H1 (cell line): ENCODE measurements around the gene FOXC1. TPM values are rescaled to one million over a fixed set of nuclear protein-coding genes. Genes with fewer than 3 reads are reported as not detected.

ENCODE experiments used
- CTCF ChIA-PET: fragments of 300-600 bp; sonication (Branson Sonifier 250); formaldehyde crosslinking; loops from one replicate; lab custom pipeline; 2021; ENCODE audit not compliant: partially characterized antibody; lab: Charles Lee
- POLR2A ChIA-PET: fragments of 300-600 bp; sonication (Branson Sonifier 250); formaldehyde crosslinking; loops from one replicate; lab custom pipeline; 2021; ENCODE audit warnings: inconsistent platforms; ENCODE audit not compliant: partially characterized antibody; lab: Charles Lee
- DNase-seq, 2 experiments: peaks; one replicate each; pipeline versions ENCODE4 v3.0.0 to v3.0.0-alpha.2; 2010 to 2022; ENCODE audit warnings: low spot score in 2 of 2, low read depth in 1 of 2, mixed read lengths in 1 of 2
- FAIRE-seq: peaks from 2 replicates; lab custom pipeline; 2011; peaks lifted over from hg19 to GRCh38; lab: Jason Lieb, UNC
- H2AFZ ChIP-seq: 2 replicates; pipeline ENCODE4 v1.8.1; 2012; ENCODE audit warnings: low read length, inconsistent platforms
- H2AK5ac ChIP-seq: 2 replicates; pipeline ENCODE4 v1.6.1; 2013; ENCODE audit warnings: low read depth, low read length
- H2BK120ac ChIP-seq: replicated peaks from 2 replicates; pipeline ENCODE3; 2013; ENCODE audit warnings: low read depth, low read length, inconsistent platforms
- H2BK12ac ChIP-seq: 2 replicates; pipeline ENCODE4 v1.6.1; 2013; ENCODE audit warnings: low read depth, low read length
- H2BK15ac ChIP-seq: 2 replicates; pipeline ENCODE4 v1.6.1; 2013; ENCODE audit warnings: low read length
- H2BK20ac ChIP-seq: 2 replicates; pipeline ENCODE4 v1.6.1; 2013; ENCODE audit warnings: low read length
- H2BK5ac ChIP-seq: 2 replicates; pipeline ENCODE4 v1.6.1; 2013; ENCODE audit warnings: low read depth, low read length
- H3K14ac ChIP-seq: 2 replicates; pipeline ENCODE4 v1.6.1; 2013; ENCODE audit warnings: inconsistent platforms; ENCODE audit not compliant: insufficient read length
- H3K18ac ChIP-seq: 2 replicates; pipeline ENCODE4 v1.6.1; 2013; ENCODE audit warnings: low read length; ENCODE audit errors: extremely low read depth
- H3K23ac ChIP-seq: 2 replicates; pipeline ENCODE4 v1.6.1; 2013; ENCODE audit warnings: inconsistent platforms; ENCODE audit not compliant: insufficient read length
- H3K23me2 ChIP-seq: 2 replicates; pipeline ENCODE4 v1.6.1; 2013; ENCODE audit warnings: low read depth, low read length
- H3K27ac ChIP-seq: 2 replicates; pipeline ENCODE4 v1.6.1; 2011; ENCODE audit warnings: low read depth, low read length, inconsistent platforms
- H3K27me3 ChIP-seq, 4 experiments: replicated peaks in 1 of 4; 1 replicate in 1 of 4; 2 replicates in 3 of 4; pipeline versions ENCODE4 v1.6.1 to v1.8.1; 2011 to 2013; ENCODE audit warnings: low read length in 3 of 4, mild to moderate bottlenecking in 3 of 4, inconsistent platforms in 2 of 4, mixed read lengths in 2 of 4, moderate library complexity in 1 of 4; ENCODE audit not compliant: control insufficient read depth in 3 of 4, insufficient read depth in 3 of 4; ENCODE audit errors: extremely low read depth in 1 of 4
- H3K36me3 ChIP-seq, 4 experiments: 2 replicates each; pipeline versions ENCODE4 v1.6.1 to v1.8.1; 2011 to 2013; ENCODE audit warnings: mild to moderate bottlenecking in 4 of 4, low read length in 3 of 4, moderate library complexity in 2 of 4, control low read depth in 1 of 4, inconsistent platforms in 1 of 4; ENCODE audit not compliant: insufficient read depth in 4 of 4, control insufficient read depth in 2 of 4
- H3K4ac ChIP-seq: replicated peaks from 2 replicates; pipeline ENCODE3; 2013; ENCODE audit warnings: low read length, low read depth, mixed read lengths, inconsistent platforms; ENCODE audit not compliant: insufficient read length
- H3K4me1 ChIP-seq, 4 experiments: replicated peaks in 1 of 4; 1 replicate in 1 of 4; 2 replicates in 3 of 4; pipeline versions ENCODE4 v1.6.1 to v1.8.1; 2011 to 2013; ENCODE audit warnings: low read length in 3 of 4, inconsistent platforms in 2 of 4, mixed read lengths in 1 of 4; ENCODE audit not compliant: insufficient read depth in 4 of 4, control insufficient read depth in 3 of 4
- H3K4me2 ChIP-seq, 2 experiments: 2 replicates each; pipeline versions ENCODE4 v1.6.1 to v1.8.1; 2011 to 2013; ENCODE audit warnings: low read depth in 2 of 2, low read length in 2 of 2, control low read depth in 1 of 2, inconsistent platforms in 1 of 2, mild to moderate bottlenecking in 1 of 2; ENCODE audit not compliant: insufficient read depth in 1 of 2
- H3K4me3 ChIP-seq, 4 experiments: fragments of 200-600, 300-600 bp in 1 of 4; sonication (generic), shearing (Covaris generic), sonication (Bioruptor Twin) in 1 of 4; 2 replicates each; pipeline versions ENCODE4 v1.5.1 to v1.8.1; 2011 to 2016; ENCODE audit warnings: low read length in 4 of 4, low read depth in 3 of 4, control low read depth in 2 of 4, inconsistent platforms in 2 of 4, mild to moderate bottlenecking in 2 of 4, mixed read lengths in 1 of 4, moderate library complexity in 1 of 4; ENCODE audit not compliant: insufficient read depth in 2 of 4; ENCODE audit errors: extremely low read depth in 1 of 4
- H3K56ac ChIP-seq: replicated peaks from 2 replicates; pipeline ENCODE3; 2013; ENCODE audit warnings: low read depth, mild to moderate bottlenecking, mixed read lengths, low read length, inconsistent platforms; ENCODE audit not compliant: insufficient read length
- H3K79me1 ChIP-seq: 2 replicates; pipeline ENCODE4 v1.6.1; 2013; ENCODE audit warnings: low read depth, low read length, control low read depth
- H3K79me2 ChIP-seq, 2 experiments: 2 replicates each; pipeline versions ENCODE4 v1.6.1 to v1.8.1; 2012 to 2013; ENCODE audit warnings: low read length in 2 of 2, mild to moderate bottlenecking in 2 of 2, inconsistent platforms in 1 of 2; ENCODE audit not compliant: insufficient read depth in 2 of 2, control insufficient read depth in 1 of 2
- H3K9ac ChIP-seq, 4 experiments: replicated peaks in 1 of 4; 1 replicate in 1 of 4; 2 replicates in 3 of 4; pipeline versions ENCODE4 v1.6.1 to v1.8.1; 2011 to 2013; ENCODE audit warnings: low read depth in 3 of 4, low read length in 3 of 4, control low read depth in 2 of 4, mild to moderate bottlenecking in 2 of 4, moderate library complexity in 2 of 4, inconsistent platforms in 1 of 4; ENCODE audit errors: extremely low read depth in 1 of 4
- H3K9me3 ChIP-seq, 2 experiments: 2 replicates each; pipeline versions ENCODE4 v1.6.1 to v1.8.1; 2012 to 2013; ENCODE audit warnings: mild to moderate bottlenecking in 2 of 2, moderate library complexity in 2 of 2, control low read depth in 1 of 2, inconsistent platforms in 1 of 2, low read depth in 1 of 2, low read length in 1 of 2, mixed read lengths in 1 of 2; ENCODE audit not compliant: insufficient read depth in 2 of 2
- H4K20me1 ChIP-seq, 2 experiments: replicated peaks in 1 of 2; 2 replicates each; pipeline versions ENCODE3 to v1.8.1; 2011 to 2013; ENCODE audit warnings: inconsistent platforms in 2 of 2, low read length in 2 of 2, mild to moderate bottlenecking in 1 of 2; ENCODE audit not compliant: insufficient read depth in 2 of 2, control insufficient read depth in 1 of 2
- H4K5ac ChIP-seq: 2 replicates; pipeline ENCODE4 v1.6.1; 2013; ENCODE audit warnings: low read length, low read depth, mixed read lengths, inconsistent platforms; ENCODE audit not compliant: insufficient read length
- H4K8ac ChIP-seq: 2 replicates; pipeline ENCODE4 v1.8.0; 2013; ENCODE audit warnings: mild to moderate bottlenecking, moderate library complexity, low read length, inconsistent platforms; ENCODE audit not compliant: insufficient read depth; ENCODE audit errors: extremely low read depth
- H4K91ac ChIP-seq: replicated peaks from 2 replicates; pipeline ENCODE3; 2013; ENCODE audit warnings: low read length, mixed read lengths, inconsistent platforms; ENCODE audit not compliant: insufficient read length
- BACH1 ChIP-seq: IDR thresholded peaks from 2 replicates; pipeline ENCODE4 v1.6.1; 2012; ENCODE audit warnings: low read length, improper control_type of control experiment
- BCL11A ChIP-seq, 2 experiments: IDR thresholded peaks; one replicate each; pipeline ENCODE4 v1.6.1; 2011; ENCODE audit warnings: low read depth in 2 of 2, low read length in 2 of 2, mild to moderate bottlenecking in 2 of 2
- CBX5 ChIP-seq: fragments of 300-800, 300-1000 bp; sonication (generic); IDR thresholded peaks from 2 replicates; pipeline ENCODE4 v1.7.1; 2016; ENCODE audit warnings: antibody characterized with exemption, low read length, low read depth
- CREB1 ChIP-seq: IDR thresholded peaks from 2 replicates; pipeline ENCODE4 v1.6.1; 2012; ENCODE audit warnings: inconsistent platforms
- CTBP2 ChIP-seq: IDR thresholded peaks from 2 replicates; pipeline ENCODE4 v1.7.0; 2011; ENCODE audit warnings: borderline replicate concordance, mild to moderate bottlenecking, moderate library complexity, mixed read lengths, low read length; ENCODE audit not compliant: insufficient read depth, insufficient read length
- GTF2F1 ChIP-seq: IDR thresholded peaks from 2 replicates; pipeline ENCODE4 v1.6.1; 2012; ENCODE audit warnings: low read depth, low read length, improper control_type of control experiment, borderline replicate concordance
- HDAC6 ChIP-seq: IDR thresholded peaks from one replicate; pipeline ENCODE4 v1.7.1; 2012; ENCODE audit warnings: low read depth, mild to moderate bottlenecking, inconsistent platforms, low read length, moderate library complexity
- JUN ChIP-seq: IDR thresholded peaks from 2 replicates; pipeline ENCODE4 v1.6.1; 2011; ENCODE audit warnings: low read depth, mild to moderate bottlenecking, improper control_type of control experiment, low read length
- RFX5 ChIP-seq: IDR thresholded peaks from 2 replicates; pipeline ENCODE4 v1.6.1; 2011; ENCODE audit warnings: low read depth, low read length, improper control_type of control experiment, borderline replicate concordance
- TCF12 ChIP-seq: IDR thresholded peaks from 2 replicates; pipeline ENCODE4 v1.6.1; 2011; ENCODE audit warnings: low read depth, mild to moderate bottlenecking, low read length
- WGBS, 2 experiments: shearing (Covaris generic) in 1 of 2; methylation state at CpG; one replicate each; pipeline versions ENCODE4 v1.1.6 to v1.1.7; 2013 to 2015; ENCODE audit warnings: low lambda C conversion rate in 2 of 2, mixed read lengths in 2 of 2, inconsistent platforms in 1 of 2, low coverage in 1 of 2, missing lambda C conversion rate in 1 of 2; ENCODE audit not compliant: insufficient replicate concordance in 2 of 2, insufficient coverage in 1 of 2, insufficient read length in 1 of 2; ENCODE audit errors: extremely low coverage in 1 of 2, missing lambda C conversion rate in 1 of 2; 5-methylcytosine and 5-hydroxymethylcytosine counted together
- polyA plus RNA-seq, 7 experiments: library from polyadenylated mRNA; depleted of rRNA in 3 of 7; stranded (reverse) in 5 of 7; unstranded in 2 of 7; fragments of >200 nt in 5 of 7; fragments of 200-250 nt in 2 of 7; gene quantifications; 1 replicate in 5 of 7; 2 replicates in 1 of 7; 4 replicates in 1 of 7; pipeline versions ENCODE4 v1.2.1 to v1.2.3, GENCODE V29; 2011 to 2013; ENCODE audit warnings: missing spikeins in 2 of 7, mixed read lengths in 2 of 7
- total RNA-seq: library from RNA; stranded (reverse); fragmentation: NEBNext Ultra II Directional; extraction: Animal tissue kit (Norgen Biotek cat#: 25700); gene quantifications from 2 replicates; pipeline ENCODE4 v1.2.1, GENCODE V29; 2021
- TF ChIP-seq, protein P1 (sequence below): IDR thresholded peaks from 2 replicates; pipeline ENCODE4 v1.6.1; 2012; ENCODE audit warnings: inconsistent platforms

The FOXC1 gene
- total and polyA plus RNA-seq, 2 of the 8 experiments (the other 6 are each of a cell fraction or from before 2014, with no cell fraction given): 0.22 TPM; not detected in 1

DNA sequence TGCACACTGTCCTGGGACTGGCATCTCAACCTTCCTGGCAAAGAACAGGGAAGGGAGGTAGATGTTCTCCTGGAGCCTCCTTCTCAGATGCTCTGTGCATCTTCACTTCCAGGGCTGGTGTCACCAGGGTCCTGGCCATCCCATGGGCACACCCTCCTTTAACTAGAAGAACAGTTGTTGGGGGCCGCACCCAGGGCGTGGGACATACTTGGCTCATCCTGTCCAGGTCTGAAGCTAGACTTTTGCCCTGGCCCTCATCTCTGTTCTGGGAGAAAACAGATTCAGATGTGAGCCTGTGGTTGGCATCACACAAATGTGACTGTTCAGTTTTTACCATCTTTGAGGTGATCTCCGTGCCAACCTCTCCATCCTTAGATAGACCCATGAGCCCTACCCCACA is 41.6 kb downstream of the FOXC1 start:
- H2BK12ac ChIP-seq: no peak overlapping the region
- TF ChIP-seq GTF2F1 (no peak), CREB1 (no peak), JUN (no peak), CBX5 (no peak), TCF12 (no peak), HDAC6 (no peak), CTBP2 (no peak), RFX5 (no peak), BCL11A (IDR thresholded peaks at IDR 0.05; ENCODE audit: low read depth in 2 of 2, low read length in 2 of 2) (no peak), BACH1 (no peak)
- TF ChIP-seq, protein P1, sequence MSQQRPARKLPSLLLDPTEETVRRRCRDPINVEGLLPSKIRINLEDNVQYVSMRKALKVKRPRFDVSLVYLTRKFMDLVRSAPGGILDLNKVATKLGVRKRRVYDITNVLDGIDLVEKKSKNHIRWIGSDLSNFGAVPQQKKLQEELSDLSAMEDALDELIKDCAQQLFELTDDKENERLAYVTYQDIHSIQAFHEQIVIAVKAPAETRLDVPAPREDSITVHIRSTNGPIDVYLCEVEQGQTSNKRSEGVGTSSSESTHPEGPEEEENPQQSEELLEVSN: no peak
- H3K23ac ChIP-seq: no peak overlapping the region
- H3K4me2 ChIP-seq: no peak overlapping the region
- CTCF ChIA-PET: interaction anchor here (0.6 kb wide), 1 partner anchor 429 kb away, joined by 3 read pairs; no protein-coding TSS in a partner anchor
- no peak overlapping the region for H3K4ac ChIP-seq
- no peak overlapping the region for H2BK120ac ChIP-seq
- 98% methylated on average over 3 of the region's 3 CpGs; no CpG with 5 or more reads in 1 of the 2 experiments for WGBS, 2 experiments
- H2AK5ac ChIP-seq: no peak overlapping the region
- H3K79me2 ChIP-seq: no peaks in the 10 kb centered on the region
- H4K20me1 ChIP-seq: no peaks in the 10 kb centered on the region
- H3K4me1 ChIP-seq: peaks cover 0 to 5% (median 1%) of the 10 kb centered on the region in 4 experiments; a peak in 2 of 7 replicates
- no peak overlapping the region for H2BK5ac ChIP-seq
- POLR2A ChIA-PET: no interaction called here
- no peaks in the 10 kb centered on the region for H3K27me3 ChIP-seq
- no peaks in the 10 kb centered on the region for H3K36me3 ChIP-seq
- H2AFZ ChIP-seq: no peak overlapping the region
- no peak overlapping the region for H3K56ac ChIP-seq
- no peak overlapping the region for H4K91ac ChIP-seq
- H3K14ac ChIP-seq: no peak overlapping the region
- no peak overlapping the region for H3K27ac ChIP-seq
- H4K5ac ChIP-seq: no peak overlapping the region
- no peak overlapping the region for H2BK15ac ChIP-seq
- no peak overlapping the region for H4K8ac ChIP-seq
- H3K9me3 ChIP-seq: no peaks in the 10 kb centered on the region
- no peak overlapping the region for H3K9ac ChIP-seq
- no peak overlapping the region for H2BK20ac ChIP-seq
- FAIRE-seq (no peak), DNase-seq (no peak)
- H3K79me1 ChIP-seq: no peaks in the 10 kb centered on the region
- no peak overlapping the region for H3K4me3 ChIP-seq
- no peaks in the 10 kb centered on the region for H3K23me2 ChIP-seq
- H3K18ac ChIP-seq: no peak overlapping the region
